ENCODE measurements around the gene LSS. TPM values are rescaled to one million over a fixed set of nuclear protein-coding genes. Genes with fewer than 3 reads are reported as not detected.

Gene LSS
- total RNA-seq, 6 donors from 2014 or later, result 71.7 to 266 (median 135) TPM

- ATAC-seq (ENCODE audit: low FRiP score in 2 of 2) (no peak), DNase-seq (no peak)
- TF ChIP-seq, protein P1, sequence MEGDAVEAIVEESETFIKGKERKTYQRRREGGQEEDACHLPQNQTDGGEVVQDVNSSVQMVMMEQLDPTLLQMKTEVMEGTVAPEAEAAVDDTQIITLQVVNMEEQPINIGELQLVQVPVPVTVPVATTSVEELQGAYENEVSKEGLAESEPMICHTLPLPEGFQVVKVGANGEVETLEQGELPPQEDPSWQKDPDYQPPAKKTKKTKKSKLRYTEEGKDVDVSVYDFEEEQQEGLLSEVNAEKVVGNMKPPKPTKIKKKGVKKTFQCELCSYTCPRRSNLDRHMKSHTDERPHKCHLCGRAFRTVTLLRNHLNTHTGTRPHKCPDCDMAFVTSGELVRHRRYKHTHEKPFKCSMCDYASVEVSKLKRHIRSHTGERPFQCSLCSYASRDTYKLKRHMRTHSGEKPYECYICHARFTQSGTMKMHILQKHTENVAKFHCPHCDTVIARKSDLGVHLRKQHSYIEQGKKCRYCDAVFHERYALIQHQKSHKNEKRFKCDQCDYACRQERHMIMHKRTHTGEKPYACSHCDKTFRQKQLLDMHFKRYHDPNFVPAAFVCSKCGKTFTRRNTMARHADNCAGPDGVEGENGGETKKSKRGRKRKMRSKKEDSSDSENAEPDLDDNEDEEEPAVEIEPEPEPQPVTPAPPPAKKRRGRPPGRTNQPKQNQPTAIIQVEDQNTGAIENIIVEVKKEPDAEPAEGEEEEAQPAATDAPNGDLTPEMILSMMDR (IDR thresholded peaks at IDR 0.05), result no peak
- TF ChIP-seq POLR2A (IDR thresholded peaks at IDR 0.05), result no peak
- TF ChIP-seq POLR2AphosphoS5 (IDR thresholded peaks at IDR 0.05), result no peak
- TF ChIP-seq EP300 (IDR thresholded peaks at IDR 0.05), result no peak
- 88 to 89% methylated on average over 7 of the region's 7 CpGs for WGBS, 2 donors
- no peak overlapping the region for H3K4me3 ChIP-seq
- H3K36me3 ChIP-seq, result peaks cover 52 to 93% (median 83%) of the 10 kb centered on the region in 4 donors
- no peaks in the 10 kb centered on the region for H3K4me1 ChIP-seq
- no peaks in the 10 kb centered on the region for H3K9me3 ChIP-seq
- H3K27ac ChIP-seq, result no peak overlapping the region
- H3K27me3 ChIP-seq, result no peaks in the 10 kb centered on the region
Measured at GRCh38 chr21:46239817-46240325, 11.3 kb upstream of the LSS start.

DNA sequence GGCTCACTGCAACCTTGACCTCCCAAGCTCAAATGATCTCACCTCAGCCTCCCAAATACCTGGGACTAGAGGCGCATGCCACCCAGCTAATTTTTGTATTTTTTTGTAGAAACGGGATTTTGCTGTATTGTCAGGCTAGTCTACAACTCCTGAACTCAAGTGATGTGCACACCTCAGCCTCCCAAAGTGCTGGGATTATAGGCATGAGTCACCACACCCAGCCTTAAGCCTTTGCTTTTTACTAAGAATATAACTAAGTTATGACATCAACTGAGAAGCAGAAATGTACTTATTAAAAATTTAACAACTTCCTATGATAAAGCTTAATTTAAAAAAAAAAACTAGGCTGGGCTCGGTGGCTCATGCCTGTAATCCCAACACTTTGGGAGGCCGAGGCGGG, 8.9 kb upstream of the LSS start:
- TF ChIP-seq POLR2AphosphoS5 (IDR thresholded peaks at IDR 0.05) (no peak), POLR2A (IDR thresholded peaks at IDR 0.05) (no peak), EP300 (IDR thresholded peaks at IDR 0.05) (no peak)
- TF ChIP-seq, protein P1 (IDR thresholded peaks at IDR 0.05), result no peak
- no peaks in the 10 kb centered on the region for H3K27me3 ChIP-seq
- H3K36me3 ChIP-seq, result peaks cover 41 to 87% (median 67%) of the 10 kb centered on the region in 4 donors
- no peaks in the 10 kb centered on the region for H3K4me1 ChIP-seq
- H3K27ac ChIP-seq, result no peak overlapping the region
- DNase-seq (no peak), ATAC-seq (ENCODE audit: low FRiP score in 2 of 2) (no peak)
- no peaks in the 10 kb centered on the region for H3K9me3 ChIP-seq
- 92% methylated on average over 5 of the region's 5 CpGs; no CpG with 5 or more reads in 1 of the 2 donors for WGBS, 2 donors
- H3K4me3 ChIP-seq, result no peak overlapping the region

- Histone ChIP-seq H3K27me3 (no peaks in the 10 kb centered on the region), H3K36me3 (peaks cover 23 to 57% (median 40%) of the 10 kb centered on the region in 4 donors), H3K27ac (peak overlapping the region in 1 of 4 donors; percentile 30), H3K9me3 (no peaks in the 10 kb centered on the region), H3K4me1 (peaks cover 0 to 7% (median 4%) of the 10 kb centered on the region in 4 donors), H3K4me3 (no peak overlapping the region)
- no peak for DNase-seq
- TF ChIP-seq, protein P1 (IDR thresholded peaks at IDR 0.05), result no peak
- no peak for TF ChIP-seq EP300 (IDR thresholded peaks at IDR 0.05)
- TF ChIP-seq POLR2AphosphoS5 (IDR thresholded peaks at IDR 0.05), result no peak
- no peak for TF ChIP-seq POLR2A (IDR thresholded peaks at IDR 0.05)
- WGBS, 2 donors, result 69 to 77% methylated on average over 5 of the region's 5 CpGs
- no peak for ATAC-seq (ENCODE audit: low FRiP score in 2 of 2)
Measured at GRCh38 chr21:46234436-46234950, 5.9 kb upstream of the LSS start.

DNA sequence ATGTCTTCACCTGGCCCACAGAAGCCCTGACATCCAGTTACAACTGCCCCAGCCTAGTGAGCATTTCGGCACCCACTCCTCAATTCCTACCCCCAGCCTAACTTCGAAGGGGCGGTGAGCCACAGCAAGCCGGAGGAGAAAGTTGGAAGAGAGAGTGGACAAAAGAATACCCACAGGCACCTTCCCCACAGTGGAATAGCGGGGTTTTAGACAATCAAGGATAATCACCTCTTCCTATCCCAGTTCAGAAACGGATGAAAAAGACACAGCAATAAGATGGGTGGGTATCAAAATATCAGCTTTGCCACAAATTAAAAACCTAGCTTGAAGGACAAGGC, 1.3 kb upstream of the LSS start:
- Histone ChIP-seq H3K4me3 (peak overlapping the region in 3 of 4 donors; percentile 84 to 100 (median 86)), H3K36me3 (peaks cover 3 to 19% (median 8%) of the 10 kb centered on the region in 4 donors), H3K9me3 (no peaks in the 10 kb centered on the region), H3K27me3 (no peaks in the 10 kb centered on the region), H3K27ac (peak overlapping the region in 1 of 4 donors; percentile 70), H3K4me1 (peaks cover 16 to 37% (median 32%) of the 10 kb centered on the region in 4 donors)
- DNase-seq (no peak), ATAC-seq (ENCODE audit: low FRiP score in 2 of 2) (no peak)
- WGBS, 2 donors, result 87 to 89% methylated on average over 6 of the region's 6 CpGs
- TF ChIP-seq POLR2AphosphoS5 (IDR thresholded peaks at IDR 0.05) (no peak), EP300 (IDR thresholded peaks at IDR 0.05) (no peak), POLR2A (IDR thresholded peaks at IDR 0.05) (no peak)
- TF ChIP-seq, protein P1 (IDR thresholded peaks at IDR 0.05), result no peak
